Stomach (tissue), 4 donors: Measurements from ENCODE around the gene SCLT1.

Experiments used
- POLR2AphosphoS5 ChIP-seq, 3 donors: sonication (generic); formaldehyde crosslinking; IDR thresholded peaks; one replicate each; pipeline ENCODE4 v1.6.1; 2016; ENCODE audit warnings: antibody characterized with exemption in 3 of 3
- TF ChIP-seq, protein P1 (sequence below), 7 experiments: fragments of 450-650 bp in 4 of 7; fragments of 200-600 bp in 3 of 7; sonication (generic) in 3 of 7; IDR thresholded peaks; one replicate each; pipeline ENCODE4 v1.5.1; 2016 to 2019; ENCODE audit warnings: antibody characterized with exemption in 7 of 7, control low read depth in 2 of 7, mild to moderate bottlenecking in 1 of 7

DNA sequence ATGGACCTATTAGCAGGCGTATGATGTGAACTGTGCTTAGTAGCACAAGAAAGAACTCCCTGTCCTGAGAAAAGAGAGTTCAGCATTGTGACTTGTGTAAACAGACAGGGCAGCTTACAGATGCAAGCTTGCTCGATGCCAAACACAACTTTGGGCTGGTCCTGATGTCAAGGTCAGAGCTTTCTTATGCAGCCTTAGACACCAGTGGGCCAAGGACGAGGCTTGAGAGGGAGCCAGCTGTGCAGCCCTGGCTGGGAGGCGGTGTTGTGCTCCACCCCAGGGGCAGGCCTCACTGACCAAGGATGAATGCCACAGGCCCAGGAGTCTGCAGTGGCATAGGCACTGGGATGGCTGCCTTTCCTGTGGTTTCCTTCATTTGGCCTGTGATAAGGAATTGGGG is 248.4 kb downstream of the SCLT1 start:
- TF ChIP-seq, protein P1, sequence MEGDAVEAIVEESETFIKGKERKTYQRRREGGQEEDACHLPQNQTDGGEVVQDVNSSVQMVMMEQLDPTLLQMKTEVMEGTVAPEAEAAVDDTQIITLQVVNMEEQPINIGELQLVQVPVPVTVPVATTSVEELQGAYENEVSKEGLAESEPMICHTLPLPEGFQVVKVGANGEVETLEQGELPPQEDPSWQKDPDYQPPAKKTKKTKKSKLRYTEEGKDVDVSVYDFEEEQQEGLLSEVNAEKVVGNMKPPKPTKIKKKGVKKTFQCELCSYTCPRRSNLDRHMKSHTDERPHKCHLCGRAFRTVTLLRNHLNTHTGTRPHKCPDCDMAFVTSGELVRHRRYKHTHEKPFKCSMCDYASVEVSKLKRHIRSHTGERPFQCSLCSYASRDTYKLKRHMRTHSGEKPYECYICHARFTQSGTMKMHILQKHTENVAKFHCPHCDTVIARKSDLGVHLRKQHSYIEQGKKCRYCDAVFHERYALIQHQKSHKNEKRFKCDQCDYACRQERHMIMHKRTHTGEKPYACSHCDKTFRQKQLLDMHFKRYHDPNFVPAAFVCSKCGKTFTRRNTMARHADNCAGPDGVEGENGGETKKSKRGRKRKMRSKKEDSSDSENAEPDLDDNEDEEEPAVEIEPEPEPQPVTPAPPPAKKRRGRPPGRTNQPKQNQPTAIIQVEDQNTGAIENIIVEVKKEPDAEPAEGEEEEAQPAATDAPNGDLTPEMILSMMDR (IDR thresholded peaks at IDR 0.05), result no peak
- peak; percentile 19 to 41 (median 40) for TF ChIP-seq POLR2AphosphoS5 (IDR thresholded peaks at IDR 0.05)
